ENCODE measurements around the gene PTH2R.

GRCh38 chr2:208406474-208407451 lies at the start of gene PTH2R:
- no peak for TF ChIP-seq CTCF (IDR thresholded peaks at IDR 0.05; ENCODE audit: low read depth, low read length, poor library complexity, severe bottlenecking)
- TF ChIP-seq EZH2phosphoT487 (IDR thresholded peaks at IDR 0.05; ENCODE audit: borderline replicate concordance, low read length), result no peak

Measured in DOHH2 (cell line).